Stimulated activated CD4-positive, alpha-beta T cell treated with anti-CD3 and anti-CD28 coated beads, Interleukin-1b, Interleukin-23, amount 100 ng/mL, for 1 hour (primary cell): Measurements from ENCODE around the gene LAMC3.
A peak's percentile ranks its signal among the peaks of the same experiment; 100 is the strongest.

Source experiments
- DNase-seq, 2 donors: peaks; one replicate each; pipeline ENCODE4 v3.0.0-alpha.2; 2020; ENCODE audit warnings: low read depth in 2 of 2

The LAMC3 gene

GRCh38 chr9:131045300-131046092 lies 36.5 kb downstream of the LAMC3 start:
- DNase-seq = no peak

GRCh38 chr9:131046093-131046380 lies 37.1 kb downstream of the LAMC3 start:
- no peak for DNase-seq

- peak; percentile 31 to 57 for DNase-seq
Measured at GRCh38 chr9:131046581-131047202, 37.7 kb downstream of the LAMC3 start.

GRCh38 chr9:131048332-131048731 lies 39.4 kb downstream of the LAMC3 start:
- no peak for DNase-seq

- DNase-seq = no peak
Measured at GRCh38 chr9:131048820-131049219, 39.8 kb downstream of the LAMC3 start.

GRCh38 chr9:131049829-131050715 lies 41.1 kb downstream of the LAMC3 start:
- no peak for DNase-seq

GRCh38 chr9:131050831-131051230 lies 41.9 kb downstream of the LAMC3 start:
- DNase-seq = no peak

GRCh38 chr9:131051592-131052517 lies 42.9 kb downstream of the LAMC3 start:
- DNase-seq = no peak

- no peak for DNase-seq
Measured at GRCh38 chr9:131053896-131054295, 44.9 kb downstream of the LAMC3 start.

- DNase-seq = no peak
Measured at GRCh38 chr9:131056781-131057506, 48.0 kb downstream of the LAMC3 start.

GRCh38 chr9:131060900-131061630 lies 52.1 kb downstream of the LAMC3 start:
- no peak for DNase-seq

- no peak for DNase-seq
Measured at GRCh38 chr9:131062969-131063368, 54.0 kb downstream of the LAMC3 start.

- DNase-seq = no peak
Measured at GRCh38 chr9:131065599-131065998, 56.6 kb downstream of the LAMC3 start.

- DNase-seq = no peak
Measured at GRCh38 chr9:131067625-131068024, 58.7 kb downstream of the LAMC3 start.

- no peak for DNase-seq
Measured at GRCh38 chr9:131068076-131068816, 59.3 kb downstream of the LAMC3 start.

- DNase-seq = no peak
Measured at GRCh38 chr9:131069699-131070098, 60.7 kb downstream of the LAMC3 start.

- no peak for DNase-seq
Measured at GRCh38 chr9:131072107-131072870, 63.3 kb downstream of the LAMC3 start.

- DNase-seq = no peak
Measured at GRCh38 chr9:131072871-131073237, 63.9 kb downstream of the LAMC3 start.
